ENCODE results near the gene CEACAM18. TPM values are rescaled to one million over a fixed set of nuclear protein-coding genes. Genes with fewer than 3 reads are reported as not detected.

Gene CEACAM18
- not detected in 2 replicates for total RNA-seq

GRCh38 chr19:51478381-51479234 is at the start of gene CEACAM18:
Gene CEACAM18 (plus strand): TSS chr19:51478539.

GRCh38 chr19:51458051-51458645 is 20.2 kb upstream of the CEACAM18 start, which contains the start of gene SIGLEC8:
Gene SIGLEC8 (minus strand): TSS chr19:51458454. CDS start chr19:51458387, 67 bp downstream.

GRCh38 chr19:51501594-51502263 is 23.4 kb downstream of the CEACAM18 start, which contains the start of gene SIGLEC12:
Gene SIGLEC12 (minus strand): TSS chr19:51501800. CDS start chr19:51501733, 67 bp downstream.

GRCh38 chr19:51531349-51532315 is 53.3 kb downstream of the CEACAM18 start, which contains the start of gene SIGLEC6:
Gene SIGLEC6 (minus strand): TSS chr19:51531670. CDS start chr19:51531648, 22 bp downstream.

Other genes with a start within 250 kb of the CEACAM18 start
- not detected in 2 replicates for gene SIGLECL1, start 227.5 kb upstream of the CEACAM18 start, total RNA-seq
- gene IGLON5, start 166.9 kb upstream of the CEACAM18 start, total RNA-seq = not detected in 2 replicates
- gene VSIG10L, start 136.4 kb upstream of the CEACAM18 start, total RNA-seq = under 0.01 and 0.06 TPM in 2 replicates
- 77.5 and 117 TPM in 2 replicates for gene ETFB, start 112.2 kb upstream of the CEACAM18 start, total RNA-seq
- gene CLDND2, start 109.5 kb upstream of the CEACAM18 start, total RNA-seq = not detected in 2 replicates
- gene NKG7, start 105.9 kb upstream of the CEACAM18 start, total RNA-seq = not detected in 2 replicates
- not detected in 2 replicates for gene LIM2, start 90.6 kb upstream of the CEACAM18 start, total RNA-seq
- gene C19orf84, start 87.9 kb upstream of the CEACAM18 start, total RNA-seq = not detected in 2 replicates
- not detected in 2 replicates for gene SIGLEC10, start 60.9 kb upstream of the CEACAM18 start, total RNA-seq
- gene SIGLEC8, start 20.1 kb upstream of the CEACAM18 start, total RNA-seq = not detected in 2 replicates
- gene SIGLEC12, start 23.3 kb downstream of the CEACAM18 start, total RNA-seq = not detected in 2 replicates
- gene SIGLEC6, start 53.1 kb downstream of the CEACAM18 start, total RNA-seq = not detected in 2 replicates
- 2.6 and 7.4 TPM in 2 replicates for gene ZNF175, start 92.7 kb downstream of the CEACAM18 start, total RNA-seq
- gene SIGLEC5, start 151.9 kb downstream of the CEACAM18 start, total RNA-seq = not detected in 2 replicates
- 0.13 TPM in 1 of 2 replicates, not detected in the other for gene SIGLEC14, start 168.3 kb downstream of the CEACAM18 start, total RNA-seq
- 4.7 and 8.5 TPM in 2 replicates for gene SPACA6, start 214.8 kb downstream of the CEACAM18 start, total RNA-seq
- gene HAS1, start 245.5 kb downstream of the CEACAM18 start, total RNA-seq = not detected in 2 replicates

Measured in bladder microvascular endothelial cell (primary cell).